SH-SY5Y (cell line): ENCODE measurements around the gene DOK6.

Experiments used
- GATA2 ChIP-seq: IDR thresholded peaks from 2 replicates; pipeline ENCODE4 v1.6.1; 2011; ENCODE audit warnings: mild to moderate bottlenecking, low read depth, low read length
- GATA3 ChIP-seq: IDR thresholded peaks from 2 replicates; pipeline ENCODE4 v1.6.1; 2011; ENCODE audit warnings: low read depth, mild to moderate bottlenecking, low read length, moderate library complexity

DNA sequence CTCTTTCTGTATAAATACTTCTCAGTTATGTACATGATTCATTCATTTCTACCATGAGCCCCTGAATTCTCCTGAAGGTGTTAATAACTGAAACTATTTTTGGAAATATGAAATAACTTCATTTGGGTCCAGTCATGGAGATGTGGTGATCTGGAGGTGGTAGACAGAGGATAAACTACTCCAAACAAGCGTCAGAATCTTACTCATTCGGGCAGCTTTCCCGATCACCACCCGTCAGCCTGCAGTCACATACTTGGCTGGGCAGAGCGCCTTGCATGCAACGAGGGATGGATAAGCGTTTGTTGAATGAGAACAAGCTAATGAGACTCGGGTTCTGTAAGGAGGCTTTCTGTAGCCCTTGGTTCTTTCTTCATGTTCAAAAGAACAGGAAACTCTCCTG is 324.3 kb downstream of the DOK6 start:
- TF ChIP-seq GATA2 (no peak), GATA3 (no peak)
